Liver (tissue), 3 donors: ENCODE measurements around the gene ICAM3.

Experiments used
- EGR1 ChIP-seq, 2 donors: IDR thresholded peaks; 2 replicates each; pipeline ENCODE4 v1.6.1; 2016 to 2018; ENCODE audit warnings: antibody characterized with exemption in 2 of 2, low read depth in 2 of 2
- FOXA1 ChIP-seq: IDR thresholded peaks from 2 replicates; pipeline ENCODE4 v1.6.1; 2016; ENCODE audit warnings: antibody characterized with exemption
- JUND ChIP-seq, 2 donors: IDR thresholded peaks; 2 replicates each; pipeline ENCODE4 v1.6.1; 2016; ENCODE audit warnings: antibody characterized with exemption in 2 of 2
- MAX ChIP-seq: IDR thresholded peaks from 2 replicates; pipeline ENCODE4 v1.6.1; 2016; ENCODE audit warnings: antibody characterized with exemption
- NR2F2 ChIP-seq: IDR thresholded peaks from 2 replicates; pipeline ENCODE4 v1.6.1; 2016; ENCODE audit warnings: antibody characterized with exemption
- RAD21 ChIP-seq, 2 donors: IDR thresholded peaks; 2 replicates each; pipeline ENCODE4 v1.6.1; 2016; ENCODE audit warnings: antibody characterized with exemption in 2 of 2, mild to moderate bottlenecking in 2 of 2
- RXRA ChIP-seq, 2 donors: IDR thresholded peaks; 2 replicates each; pipeline ENCODE4 v1.6.1; 2017 to 2018; ENCODE audit warnings: antibody characterized with exemption in 2 of 2, mild to moderate bottlenecking in 1 of 2
- SP1 ChIP-seq: IDR thresholded peaks from 2 replicates; pipeline ENCODE4 v1.6.1; 2018; ENCODE audit warnings: antibody characterized with exemption, mild to moderate bottlenecking
- TAF1 ChIP-seq: conservative IDR thresholded peaks from 2 replicates; pipeline ENCODE4 v1.6.1; 2016; ENCODE audit warnings: antibody characterized with exemption, mild to moderate bottlenecking
- YY1 ChIP-seq: IDR thresholded peaks from 2 replicates; pipeline ENCODE4 v1.6.1; 2016; ENCODE audit warnings: antibody characterized with exemption, mild to moderate bottlenecking
- TF ChIP-seq, protein P1 (sequence below): fragments of 150-350 bp; IDR thresholded peaks from 2 replicates; pipeline ENCODE4 v1.5.1; 2017; ENCODE audit warnings: improper control_type of control experiment, low read depth, low read length; ENCODE audit not compliant: missing input control
- TF ChIP-seq, protein P2 (sequence below): IDR thresholded peaks from 2 replicates; pipeline ENCODE4 v1.6.1; 2016; ENCODE audit warnings: antibody characterized with exemption
- TF ChIP-seq, protein P3 (sequence below): IDR thresholded peaks from 2 replicates; pipeline ENCODE4 v1.6.1; 2016; ENCODE audit warnings: antibody characterized with exemption, mild to moderate bottlenecking
- donor health status: healthy.
- donor health status: healthy.

DNA sequence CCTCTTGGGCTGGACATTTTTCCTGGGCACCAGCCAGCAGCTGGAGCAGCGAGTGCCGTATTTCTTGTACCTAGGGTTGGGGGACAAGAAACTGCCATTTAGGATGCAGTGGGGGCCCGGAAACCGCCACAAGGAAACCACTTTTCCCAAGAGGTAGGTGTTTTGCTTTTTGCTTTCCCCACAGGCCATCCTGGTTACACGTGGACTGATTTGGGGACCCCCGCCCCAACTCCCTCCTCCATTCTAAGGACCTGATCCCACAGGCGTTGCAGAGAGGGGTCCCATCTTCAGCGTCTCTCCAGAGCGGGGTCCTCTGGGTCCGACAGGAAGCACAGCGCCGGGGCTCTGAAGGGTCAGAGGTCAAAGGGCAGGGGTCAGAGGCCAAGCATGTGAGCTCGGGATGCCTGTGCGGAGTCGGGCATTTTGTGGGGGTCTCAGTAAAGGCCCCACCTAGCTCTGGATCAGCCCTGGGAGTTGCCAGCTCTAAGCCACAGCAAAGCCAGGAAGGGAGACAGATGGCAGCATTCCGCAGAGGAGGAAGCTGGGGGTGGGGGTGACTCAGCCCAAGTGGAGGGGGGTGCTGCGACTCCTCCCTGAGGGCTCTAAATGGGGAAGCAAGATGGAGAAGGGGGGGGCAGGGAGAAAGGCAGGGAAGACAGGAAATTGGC, 34.2 kb downstream of the ICAM3 start:
- TF ChIP-seq, protein P1, sequence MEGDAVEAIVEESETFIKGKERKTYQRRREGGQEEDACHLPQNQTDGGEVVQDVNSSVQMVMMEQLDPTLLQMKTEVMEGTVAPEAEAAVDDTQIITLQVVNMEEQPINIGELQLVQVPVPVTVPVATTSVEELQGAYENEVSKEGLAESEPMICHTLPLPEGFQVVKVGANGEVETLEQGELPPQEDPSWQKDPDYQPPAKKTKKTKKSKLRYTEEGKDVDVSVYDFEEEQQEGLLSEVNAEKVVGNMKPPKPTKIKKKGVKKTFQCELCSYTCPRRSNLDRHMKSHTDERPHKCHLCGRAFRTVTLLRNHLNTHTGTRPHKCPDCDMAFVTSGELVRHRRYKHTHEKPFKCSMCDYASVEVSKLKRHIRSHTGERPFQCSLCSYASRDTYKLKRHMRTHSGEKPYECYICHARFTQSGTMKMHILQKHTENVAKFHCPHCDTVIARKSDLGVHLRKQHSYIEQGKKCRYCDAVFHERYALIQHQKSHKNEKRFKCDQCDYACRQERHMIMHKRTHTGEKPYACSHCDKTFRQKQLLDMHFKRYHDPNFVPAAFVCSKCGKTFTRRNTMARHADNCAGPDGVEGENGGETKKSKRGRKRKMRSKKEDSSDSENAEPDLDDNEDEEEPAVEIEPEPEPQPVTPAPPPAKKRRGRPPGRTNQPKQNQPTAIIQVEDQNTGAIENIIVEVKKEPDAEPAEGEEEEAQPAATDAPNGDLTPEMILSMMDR: no peak
- TF ChIP-seq RAD21 (IDR thresholded peaks at IDR 0.05): no peak
- TF ChIP-seq, protein P2, sequence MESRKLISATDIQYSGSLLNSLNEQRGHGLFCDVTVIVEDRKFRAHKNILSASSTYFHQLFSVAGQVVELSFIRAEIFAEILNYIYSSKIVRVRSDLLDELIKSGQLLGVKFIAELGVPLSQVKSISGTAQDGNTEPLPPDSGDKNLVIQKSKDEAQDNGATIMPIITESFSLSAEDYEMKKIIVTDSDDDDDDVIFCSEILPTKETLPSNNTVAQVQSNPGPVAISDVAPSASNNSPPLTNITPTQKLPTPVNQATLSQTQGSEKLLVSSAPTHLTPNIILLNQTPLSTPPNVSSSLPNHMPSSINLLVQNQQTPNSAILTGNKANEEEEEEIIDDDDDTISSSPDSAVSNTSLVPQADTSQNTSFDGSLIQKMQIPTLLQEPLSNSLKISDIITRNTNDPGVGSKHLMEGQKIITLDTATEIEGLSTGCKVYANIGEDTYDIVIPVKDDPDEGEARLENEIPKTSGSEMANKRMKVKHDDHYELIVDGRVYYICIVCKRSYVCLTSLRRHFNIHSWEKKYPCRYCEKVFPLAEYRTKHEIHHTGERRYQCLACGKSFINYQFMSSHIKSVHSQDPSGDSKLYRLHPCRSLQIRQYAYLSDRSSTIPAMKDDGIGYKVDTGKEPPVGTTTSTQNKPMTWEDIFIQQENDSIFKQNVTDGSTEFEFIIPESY: no peak
- no peak for TF ChIP-seq TAF1
- no peak for TF ChIP-seq MAX
- no peak for TF ChIP-seq NR2F2
- no peak for TF ChIP-seq EGR1 (IDR thresholded peaks at IDR 0.05; ENCODE audit: low read depth in 2 of 2)
- TF ChIP-seq FOXA1: no peak
- TF ChIP-seq, protein P3, sequence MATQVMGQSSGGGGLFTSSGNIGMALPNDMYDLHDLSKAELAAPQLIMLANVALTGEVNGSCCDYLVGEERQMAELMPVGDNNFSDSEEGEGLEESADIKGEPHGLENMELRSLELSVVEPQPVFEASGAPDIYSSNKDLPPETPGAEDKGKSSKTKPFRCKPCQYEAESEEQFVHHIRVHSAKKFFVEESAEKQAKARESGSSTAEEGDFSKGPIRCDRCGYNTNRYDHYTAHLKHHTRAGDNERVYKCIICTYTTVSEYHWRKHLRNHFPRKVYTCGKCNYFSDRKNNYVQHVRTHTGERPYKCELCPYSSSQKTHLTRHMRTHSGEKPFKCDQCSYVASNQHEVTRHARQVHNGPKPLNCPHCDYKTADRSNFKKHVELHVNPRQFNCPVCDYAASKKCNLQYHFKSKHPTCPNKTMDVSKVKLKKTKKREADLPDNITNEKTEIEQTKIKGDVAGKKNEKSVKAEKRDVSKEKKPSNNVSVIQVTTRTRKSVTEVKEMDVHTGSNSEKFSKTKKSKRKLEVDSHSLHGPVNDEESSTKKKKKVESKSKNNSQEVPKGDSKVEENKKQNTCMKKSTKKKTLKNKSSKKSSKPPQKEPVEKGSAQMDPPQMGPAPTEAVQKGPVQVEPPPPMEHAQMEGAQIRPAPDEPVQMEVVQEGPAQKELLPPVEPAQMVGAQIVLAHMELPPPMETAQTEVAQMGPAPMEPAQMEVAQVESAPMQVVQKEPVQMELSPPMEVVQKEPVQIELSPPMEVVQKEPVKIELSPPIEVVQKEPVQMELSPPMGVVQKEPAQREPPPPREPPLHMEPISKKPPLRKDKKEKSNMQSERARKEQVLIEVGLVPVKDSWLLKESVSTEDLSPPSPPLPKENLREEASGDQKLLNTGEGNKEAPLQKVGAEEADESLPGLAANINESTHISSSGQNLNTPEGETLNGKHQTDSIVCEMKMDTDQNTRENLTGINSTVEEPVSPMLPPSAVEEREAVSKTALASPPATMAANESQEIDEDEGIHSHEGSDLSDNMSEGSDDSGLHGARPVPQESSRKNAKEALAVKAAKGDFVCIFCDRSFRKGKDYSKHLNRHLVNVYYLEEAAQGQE: no peak
- TF ChIP-seq JUND (IDR thresholded peaks at IDR 0.05): no peak
- no peak for TF ChIP-seq YY1
- no peak for TF ChIP-seq SP1
- TF ChIP-seq RXRA (IDR thresholded peaks at IDR 0.05): no peak
